Activated CD8-positive, alpha-beta memory T cell treated with anti-CD3 and anti-CD28 coated beads, Interleukin-2, amount 50 U/mL, for 24 hours (primary cell): ENCODE measurements around the gene FAR1.
"Not testable (repeated sequence)": the region's sequence is repeated elsewhere in the genome, so short reads cannot be mapped to it uniquely, and the experiment has no call there.

Experiments
- DNase-seq: peaks from one replicate; pipeline ENCODE4 v3.0.0-alpha.2; 2020; ENCODE audit errors: extremely low read depth

Gene FAR1, protein sequence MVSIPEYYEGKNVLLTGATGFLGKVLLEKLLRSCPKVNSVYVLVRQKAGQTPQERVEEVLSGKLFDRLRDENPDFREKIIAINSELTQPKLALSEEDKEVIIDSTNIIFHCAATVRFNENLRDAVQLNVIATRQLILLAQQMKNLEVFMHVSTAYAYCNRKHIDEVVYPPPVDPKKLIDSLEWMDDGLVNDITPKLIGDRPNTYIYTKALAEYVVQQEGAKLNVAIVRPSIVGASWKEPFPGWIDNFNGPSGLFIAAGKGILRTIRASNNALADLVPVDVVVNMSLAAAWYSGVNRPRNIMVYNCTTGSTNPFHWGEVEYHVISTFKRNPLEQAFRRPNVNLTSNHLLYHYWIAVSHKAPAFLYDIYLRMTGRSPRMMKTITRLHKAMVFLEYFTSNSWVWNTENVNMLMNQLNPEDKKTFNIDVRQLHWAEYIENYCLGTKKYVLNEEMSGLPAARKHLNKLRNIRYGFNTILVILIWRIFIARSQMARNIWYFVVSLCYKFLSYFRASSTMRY

DNA sequence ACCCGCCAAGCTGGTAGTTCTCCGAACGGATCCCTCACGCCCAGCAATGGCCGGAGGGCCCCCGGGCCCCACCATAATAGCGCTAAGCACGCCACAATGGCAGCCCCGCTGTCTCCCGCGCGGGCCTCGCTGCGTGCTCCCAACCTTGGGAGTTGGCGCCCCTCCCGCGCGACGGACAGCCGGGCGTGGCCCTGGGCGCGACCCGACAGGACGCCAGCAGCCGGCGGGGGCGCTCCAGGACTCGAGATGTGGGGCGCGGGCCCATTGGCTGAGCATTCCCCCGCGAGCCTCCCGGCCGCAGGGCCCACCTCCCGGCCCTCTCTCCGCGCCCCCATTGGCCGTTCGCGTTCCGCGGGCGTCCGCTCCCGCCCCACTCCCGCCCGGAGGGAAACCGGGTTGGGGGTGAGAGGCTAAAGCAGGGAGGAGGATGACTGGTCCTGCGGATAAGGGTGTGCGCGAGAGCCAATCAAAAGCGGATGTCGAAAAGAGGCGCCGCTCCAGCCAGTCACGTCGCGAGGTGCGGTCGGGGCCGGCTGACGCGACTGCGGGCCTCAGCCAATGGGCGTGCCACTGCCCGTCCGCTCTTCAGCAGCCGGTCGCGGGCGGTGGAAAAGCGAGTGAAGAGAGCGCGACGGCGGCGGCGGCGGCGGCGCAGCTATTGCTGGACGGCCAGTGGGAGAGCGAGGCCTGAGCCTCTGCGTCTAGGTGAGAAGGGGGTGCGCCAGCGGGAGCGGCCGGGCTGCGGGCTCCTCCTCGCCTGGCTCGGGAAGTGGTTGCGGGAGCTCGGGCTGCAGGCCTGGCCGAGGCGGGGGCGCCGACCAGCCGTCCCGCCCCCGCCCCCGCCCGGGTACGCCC lies at the start of gene FAR1:
FAR1 (plus strand) TSS at position 567 of the 855 bp plus-strand sequence. CDS start 26,098 bp downstream, outside the sequence.
- DNase-seq = peak; percentile 89

DNA sequence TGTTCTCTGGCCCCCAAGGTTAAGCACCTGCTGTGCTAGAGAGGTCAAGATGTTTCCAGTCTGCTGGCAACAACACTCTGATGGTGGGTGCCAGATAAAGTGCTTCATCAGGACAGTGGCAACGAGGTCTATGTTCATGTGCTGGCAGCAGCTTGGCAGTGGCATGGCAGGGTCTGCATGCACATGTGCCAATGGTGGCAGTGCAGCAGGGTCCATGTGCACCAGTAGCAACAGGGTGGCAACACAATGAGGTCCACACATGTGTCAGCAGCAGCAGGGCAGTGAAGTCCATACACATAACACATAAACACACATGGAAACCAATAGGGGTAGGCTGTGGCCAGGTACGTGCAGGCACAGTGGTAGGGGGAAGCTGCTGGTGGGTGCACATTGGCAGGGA lies 48.4 kb upstream of the FAR1 start:
- DNase-seq = no peak

DNA sequence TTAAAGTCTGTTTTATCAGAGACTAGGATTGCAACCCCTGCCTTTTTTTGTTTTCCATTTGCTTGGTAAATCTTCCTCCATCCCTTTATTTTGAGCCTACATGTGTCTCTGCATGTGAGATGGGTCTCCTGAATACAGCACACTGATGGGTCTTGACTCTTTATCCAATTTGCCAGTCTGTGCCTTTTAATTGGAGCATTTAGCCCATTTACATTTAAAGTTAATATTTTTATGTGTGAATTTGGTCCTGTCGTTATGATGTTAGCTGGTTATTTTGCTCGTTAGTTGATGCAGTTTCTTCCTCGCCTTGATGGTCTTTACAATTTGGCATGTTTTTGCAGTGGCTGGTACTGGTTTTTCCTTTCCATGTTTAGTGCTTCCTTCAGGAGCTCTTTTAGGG lies 41.6 kb upstream of the FAR1 start:
- DNase-seq = not testable (repeated sequence)

DNA sequence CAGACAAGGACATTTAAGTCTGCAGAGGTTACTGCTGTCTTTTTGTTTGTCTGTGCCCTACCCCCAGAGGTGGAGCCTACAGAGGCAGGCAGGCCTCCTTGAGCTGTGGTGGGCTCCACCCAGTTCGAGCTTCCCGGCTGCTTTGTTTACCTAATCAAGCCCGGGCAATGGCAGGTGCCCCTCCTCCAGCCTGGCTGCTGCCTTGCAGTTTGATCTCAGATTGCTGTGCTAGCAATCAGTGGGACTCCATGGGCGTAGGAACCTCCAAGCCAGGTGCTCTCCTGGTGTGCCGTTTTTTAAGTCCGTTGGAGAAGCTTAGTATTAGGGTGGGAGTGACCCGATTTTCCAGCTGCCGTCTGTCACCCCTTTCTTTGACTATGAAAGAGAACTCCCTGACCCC lies 39.8 kb upstream of the FAR1 start:
- DNase-seq = not testable (repeated sequence)

DNA sequence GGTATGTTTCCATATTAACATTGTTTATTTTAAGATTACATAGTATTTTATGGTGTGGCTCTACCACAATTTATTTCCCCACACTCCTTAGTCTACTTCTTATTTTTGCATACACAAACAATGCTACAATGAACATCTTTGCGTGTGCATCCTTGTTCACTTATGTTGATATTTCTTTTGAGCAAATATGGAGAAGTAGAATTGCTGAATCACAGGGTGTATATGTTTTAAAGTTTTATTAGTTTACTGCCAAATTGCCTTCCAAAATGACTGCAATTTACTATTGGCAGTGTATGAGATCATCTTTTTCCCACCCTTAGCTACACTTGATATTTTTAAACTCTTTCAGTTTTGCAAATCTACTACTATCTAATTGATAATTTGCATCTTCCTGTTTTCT lies 38.7 kb upstream of the FAR1 start:
- DNase-seq = no peak

DNA sequence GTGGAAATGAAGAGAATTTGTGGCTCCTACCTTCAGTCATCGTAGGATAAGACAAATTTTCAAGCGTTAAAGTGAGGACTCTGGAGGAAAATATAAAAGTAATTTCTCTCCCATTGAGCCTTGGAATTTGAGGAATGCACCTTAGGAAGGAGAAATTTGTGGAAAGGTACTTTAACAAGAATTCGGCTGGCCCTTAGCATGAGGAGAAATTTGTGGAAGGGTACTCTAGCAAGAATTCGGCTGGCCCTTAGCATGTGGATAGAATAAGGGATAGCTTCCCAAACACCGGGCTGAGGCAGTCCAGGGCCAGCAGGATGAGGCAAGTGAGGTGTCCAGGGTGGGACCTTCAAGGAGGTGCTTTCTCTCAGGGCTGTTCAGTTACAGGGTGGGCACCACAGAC lies 33.2 kb upstream of the FAR1 start:
- no peak for DNase-seq

DNA sequence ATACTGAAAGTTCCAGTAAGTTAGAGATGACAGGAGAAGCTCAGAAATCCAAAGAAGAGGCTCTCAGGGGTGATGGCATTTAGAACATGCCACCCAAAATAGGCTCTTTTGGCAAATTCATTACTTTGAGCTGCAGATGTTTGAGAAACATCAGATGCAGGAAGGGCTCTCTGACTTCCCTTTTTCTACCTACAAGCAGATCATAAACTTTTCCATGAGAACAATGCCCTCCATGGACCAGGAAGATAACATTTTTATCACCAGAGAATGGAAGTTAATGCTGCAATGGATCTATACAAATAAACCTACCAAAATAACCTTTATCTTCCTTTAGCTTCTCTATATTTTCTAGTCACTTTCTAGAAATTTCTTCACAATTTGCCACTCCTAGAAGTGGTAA lies 32.7 kb upstream of the FAR1 start:
- DNase-seq = no peak

DNA sequence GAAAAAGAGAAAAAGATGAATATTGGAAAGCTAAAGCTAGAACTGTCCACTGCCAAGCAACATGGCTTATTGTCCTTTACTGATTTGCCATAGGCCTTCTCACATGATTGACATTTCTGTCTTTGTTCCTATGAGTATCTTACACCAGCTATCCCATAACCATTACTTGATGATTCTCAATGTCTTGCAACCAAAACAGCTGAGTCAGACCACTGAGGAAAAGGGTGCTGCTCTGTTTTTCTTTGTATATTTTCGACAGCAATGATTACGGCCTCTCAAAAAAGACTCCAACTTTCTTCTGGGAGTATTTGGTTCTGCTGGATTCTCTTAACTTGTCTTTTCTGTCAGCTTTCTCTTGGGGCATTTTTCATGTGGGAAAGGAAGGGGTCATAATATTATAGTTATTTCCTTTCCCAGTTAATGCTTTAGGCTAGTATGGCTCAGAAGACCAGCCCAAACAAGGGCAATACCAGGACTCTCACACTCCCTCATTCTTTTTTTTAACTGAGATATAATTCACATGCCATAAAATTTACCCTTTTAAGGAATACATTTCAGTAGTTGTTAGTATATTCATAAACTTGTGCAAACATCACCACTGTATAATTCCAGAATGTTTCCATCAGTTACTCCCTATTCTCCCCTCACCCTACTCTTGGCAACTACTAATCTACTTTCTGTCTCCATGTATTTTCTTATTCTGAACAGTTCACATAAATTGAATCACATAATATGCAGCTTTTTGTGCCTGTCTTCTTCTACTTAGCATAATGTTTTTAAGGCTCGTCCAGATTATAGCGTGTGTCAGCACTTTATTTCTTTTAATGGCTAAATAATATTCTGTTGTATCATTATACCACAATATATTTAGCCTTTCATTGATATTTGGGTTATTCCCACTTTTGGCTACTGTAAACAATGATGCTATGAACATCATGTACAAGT lies 31.1 kb upstream of the FAR1 start:
- no peak for DNase-seq

DNA sequence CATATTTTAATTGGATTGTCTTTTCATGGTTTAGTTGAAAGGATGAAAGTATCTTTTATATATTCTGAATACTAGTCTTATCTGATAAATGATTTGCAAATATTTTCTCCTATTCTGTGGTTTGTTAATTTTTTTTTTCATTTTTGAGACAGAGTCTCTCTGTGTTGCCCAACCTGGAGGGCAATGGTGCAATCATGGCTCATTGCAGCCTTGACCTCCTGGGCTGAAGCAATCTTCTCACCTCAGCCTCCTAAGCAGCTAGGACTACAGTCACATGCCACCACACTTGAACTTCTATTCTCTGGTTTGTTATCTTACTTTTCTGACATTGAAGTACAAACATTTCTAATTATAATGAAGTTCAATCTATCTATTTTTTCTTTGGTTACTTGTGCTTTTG lies 30.0 kb upstream of the FAR1 start:
- DNase-seq = no peak

DNA sequence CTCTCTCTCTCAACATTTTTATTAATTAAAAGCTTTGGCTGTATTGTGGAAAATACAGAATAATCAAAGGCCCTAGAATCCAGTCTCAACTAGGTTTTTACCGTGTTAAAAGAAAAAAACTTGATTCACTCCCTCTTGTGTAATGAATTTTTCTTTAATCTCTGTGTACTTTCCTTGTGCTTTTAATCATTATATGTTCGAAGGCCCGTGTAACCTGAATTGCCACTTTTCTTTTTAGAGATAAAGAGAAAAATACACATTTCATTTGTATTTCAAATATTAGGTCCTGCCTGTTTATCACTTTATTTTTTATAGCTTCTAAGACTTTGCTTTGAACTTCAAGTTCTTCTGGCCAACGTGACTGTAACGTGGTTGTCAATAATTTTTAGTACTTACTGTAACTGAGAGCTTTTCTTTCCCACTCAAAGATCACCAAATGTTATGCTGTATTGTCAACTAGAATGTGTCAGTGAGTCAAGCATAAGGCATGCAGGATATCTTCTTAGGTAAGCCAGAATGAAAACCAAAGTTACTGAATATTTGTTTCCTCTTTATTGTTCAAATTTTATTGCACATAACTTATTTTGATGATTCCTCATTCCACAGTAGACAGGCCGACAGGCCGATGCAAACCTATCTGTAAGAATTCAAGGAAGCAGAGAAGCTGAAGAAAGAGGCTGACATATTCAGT lies 23.3 kb upstream of the FAR1 start:
- DNase-seq = no peak

DNA sequence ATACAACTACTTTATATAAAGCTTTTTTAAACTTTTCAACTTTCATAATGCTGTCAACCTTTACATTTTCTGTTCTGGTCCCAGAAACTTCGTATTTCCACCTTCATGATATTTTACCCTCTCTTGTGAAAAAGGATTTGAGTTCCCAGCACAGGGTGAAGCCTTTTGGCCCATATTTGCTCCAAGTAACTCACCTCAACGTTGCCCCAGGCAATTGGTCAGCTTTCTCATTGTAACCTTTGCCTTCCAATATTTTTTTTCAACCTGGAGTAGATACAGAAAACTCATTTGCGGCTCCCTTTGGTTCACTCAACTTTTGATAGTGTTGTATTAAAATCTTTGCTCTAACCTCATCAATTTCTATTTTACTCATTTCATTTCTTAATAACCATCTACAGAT lies 21.1 kb upstream of the FAR1 start:
- no peak for DNase-seq

DNA sequence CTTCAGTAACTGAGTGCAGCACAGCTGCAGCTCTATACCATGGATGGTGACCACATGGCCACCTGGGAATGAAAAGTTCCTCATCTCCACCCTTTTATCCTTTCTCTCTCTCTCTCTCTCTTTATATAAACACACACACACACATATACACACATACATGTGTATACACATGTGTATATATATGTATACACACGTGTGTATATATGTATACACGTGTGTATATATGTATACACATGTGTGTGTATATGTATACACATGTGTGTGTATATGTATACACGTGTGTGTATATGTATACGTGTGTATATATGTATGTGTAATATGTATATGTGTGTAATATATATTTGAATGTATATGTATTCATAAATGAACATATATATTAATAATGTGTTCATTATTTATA lies 18.8 kb upstream of the FAR1 start:
- DNase-seq = no peak

DNA sequence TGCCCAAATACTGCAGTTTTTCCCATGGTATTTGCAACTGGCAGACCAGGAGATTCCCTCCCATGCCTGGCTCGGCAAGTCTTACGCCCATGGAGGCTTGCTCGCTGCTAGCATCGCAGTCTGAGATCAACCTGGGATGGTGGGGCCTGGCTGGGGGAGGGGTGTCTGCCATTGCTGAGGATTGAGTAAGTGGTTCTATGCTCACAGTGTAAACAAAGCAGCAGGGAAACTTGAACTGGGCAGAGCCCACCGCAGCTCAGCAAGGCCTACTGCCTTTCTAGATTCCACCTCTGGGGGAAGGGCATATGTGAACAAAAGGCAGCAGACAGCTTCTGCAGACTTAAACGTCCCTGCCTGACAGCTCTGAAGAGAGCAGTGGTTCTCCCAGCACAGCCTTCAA lies 17.0 kb upstream of the FAR1 start:
- not testable (repeated sequence) for DNase-seq

DNA sequence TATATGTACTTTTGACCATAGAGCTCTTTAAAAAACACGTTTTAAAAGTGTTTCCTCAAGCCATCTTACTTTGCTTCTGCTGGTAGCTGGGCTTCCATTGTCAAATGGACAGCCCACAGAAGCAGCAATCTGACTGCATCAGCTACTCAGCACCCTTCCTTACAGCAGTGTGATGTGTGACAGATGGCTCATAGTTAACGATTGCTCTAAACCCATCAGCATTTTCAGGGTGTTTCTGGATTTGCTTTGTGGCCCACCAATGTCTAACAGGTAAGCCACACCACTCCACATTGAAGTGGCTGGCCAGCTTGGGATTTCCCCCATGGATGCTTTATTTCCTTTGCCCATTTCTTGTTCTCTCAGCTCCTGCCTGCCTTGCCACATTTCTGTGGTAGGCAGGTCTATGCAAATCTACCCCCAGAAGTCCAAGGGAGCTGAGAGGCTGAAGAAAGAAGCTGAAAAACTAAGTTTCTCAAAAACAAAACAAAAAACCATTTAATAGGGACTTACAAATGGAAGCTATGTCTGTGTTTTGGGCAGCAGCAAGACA lies 7.3 kb upstream of the FAR1 start:
- DNase-seq = no peak

DNA sequence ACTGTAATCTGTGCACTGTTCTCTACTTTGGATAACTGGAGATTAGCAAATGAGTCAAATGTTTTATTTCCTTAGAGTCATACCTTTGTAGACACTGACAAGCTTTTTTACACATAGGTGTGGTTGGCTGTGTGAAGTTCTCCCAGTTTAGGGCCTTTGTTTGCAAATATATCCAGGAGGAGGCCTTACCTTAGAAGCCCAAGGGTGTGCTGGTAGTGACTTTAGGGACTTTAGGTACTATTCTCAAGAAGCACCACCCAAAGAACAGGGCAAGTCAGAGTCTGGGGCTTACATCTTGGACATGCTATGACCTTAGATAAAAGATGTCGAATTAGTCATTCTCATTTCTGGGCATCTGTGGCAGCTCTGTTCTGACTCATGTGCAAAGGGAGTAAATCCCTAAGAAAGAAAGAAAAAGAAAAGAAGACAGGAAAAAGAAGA lies 4.8 kb upstream of the FAR1 start:
- no peak for DNase-seq

DNA sequence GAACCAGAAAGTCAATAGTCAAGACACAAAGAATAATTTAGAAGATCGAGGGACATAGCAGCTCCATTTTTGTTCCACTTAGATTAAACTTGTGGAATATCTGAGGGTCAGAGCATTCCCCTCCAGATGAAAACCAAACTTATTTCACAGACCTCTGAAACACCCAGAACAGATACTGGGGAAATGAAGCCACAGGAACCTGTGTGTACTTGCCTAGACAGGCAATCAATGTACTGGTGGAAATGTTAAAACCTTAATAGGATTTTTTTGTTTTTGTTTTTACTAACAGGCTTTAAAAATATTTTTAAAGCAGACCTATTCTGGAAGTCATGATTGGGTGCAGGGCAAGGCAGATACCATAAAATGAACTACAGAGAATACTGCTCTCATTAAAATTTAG lies 4.1 kb upstream of the FAR1 start:
- DNase-seq = no peak

DNA sequence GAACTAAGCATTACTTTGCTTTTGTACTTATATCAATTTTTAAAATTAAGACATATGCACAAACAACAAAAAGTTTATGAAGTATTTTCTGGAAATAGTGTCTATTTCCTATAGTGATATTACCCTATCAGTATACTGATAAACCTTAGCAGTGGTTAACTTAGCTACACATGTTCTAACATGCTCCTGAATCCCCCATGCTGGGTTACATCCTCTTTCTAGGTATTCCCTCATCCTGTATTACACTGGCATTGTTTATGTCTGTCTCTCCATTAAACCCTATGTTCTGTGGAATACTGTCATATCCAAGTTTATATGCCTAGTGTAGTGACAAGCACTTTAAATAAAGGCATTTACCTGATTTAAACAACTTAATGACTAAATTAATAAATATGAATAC lies 1.8 kb upstream of the FAR1 start:
- DNase-seq = no peak

DNA sequence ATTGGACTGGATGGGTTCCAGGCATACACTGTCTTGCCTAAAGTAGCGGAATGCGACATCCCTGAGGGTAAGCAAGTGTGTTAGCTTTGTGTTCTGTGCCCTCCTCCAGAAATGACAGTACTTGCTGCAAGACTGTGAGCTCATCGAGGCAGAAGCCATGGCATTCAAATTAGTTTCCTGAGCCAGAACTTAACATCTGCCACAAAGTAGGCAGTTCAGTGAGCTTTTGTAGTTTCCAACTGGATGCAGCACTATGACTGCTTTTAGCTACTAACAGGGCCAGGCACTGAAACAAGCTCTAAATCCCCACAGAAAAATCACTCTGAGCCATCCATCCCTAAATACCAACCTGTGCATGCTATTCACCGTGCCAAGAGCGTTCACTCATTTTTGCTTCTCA lies 1.2 kb upstream of the FAR1 start:
- DNase-seq = no peak

DNA sequence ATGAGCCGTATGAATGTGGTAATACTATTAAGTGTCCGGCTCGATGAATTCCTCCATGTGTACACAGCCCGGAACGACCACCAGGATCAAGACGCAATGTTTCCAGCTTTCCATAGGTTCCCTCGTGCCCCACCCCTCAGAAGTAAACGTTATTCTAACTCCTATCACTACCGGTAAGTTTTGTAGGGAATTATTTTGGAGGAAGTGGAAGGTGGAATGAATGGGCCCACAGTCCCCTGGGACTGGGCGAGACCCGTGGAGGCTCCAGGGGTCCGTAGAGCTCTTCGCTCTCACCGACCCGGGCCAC lies 720 bp upstream of the FAR1 start:
- no peak for DNase-seq

DNA sequence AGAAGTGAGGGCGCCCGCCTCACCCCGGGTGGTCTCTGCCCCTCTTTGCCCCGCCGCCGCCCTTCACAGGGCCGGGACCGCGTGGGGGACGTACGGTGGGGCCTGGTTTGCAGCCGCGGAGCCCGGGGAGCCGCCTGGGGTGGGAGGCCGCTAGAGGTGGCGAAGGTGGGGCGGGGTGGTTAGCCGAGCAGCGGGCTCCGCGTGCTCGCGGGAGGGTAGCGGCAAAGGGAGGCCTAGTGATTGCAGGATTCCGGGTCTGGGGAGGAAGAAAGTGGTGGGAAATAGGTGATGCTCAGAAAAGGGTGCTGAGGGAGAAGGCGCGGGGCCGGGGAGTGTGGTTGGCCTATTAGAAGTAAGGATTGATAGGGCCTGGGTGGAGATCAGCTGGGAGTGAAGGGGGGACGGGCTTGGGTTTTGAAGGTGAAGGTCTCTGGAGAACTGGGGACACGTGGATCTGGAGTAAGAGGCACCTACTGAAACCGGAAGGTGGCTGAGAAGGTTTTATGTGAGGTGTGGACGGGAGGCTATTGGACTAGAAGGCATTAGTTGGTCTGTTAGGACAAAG lies 571 bp downstream of the FAR1 start:
- peak; percentile 24 for DNase-seq
